GM18519 (cell line): ENCODE results near the gene TRPM8.

Source experiments
- ATAC-seq: cut with Tn5 transposase; IDR thresholded peaks from one replicate; pipeline ENCODE4 v1.9.1; 2021; ENCODE audit warnings: mild to moderate bottlenecking, moderate library complexity; ENCODE audit not compliant: unreplicated experiment, low FRiP score

Gene TRPM8

GRCh38 chr2:233972941-233973575 is 55.9 kb downstream of the TRPM8 start:
- no peak for ATAC-seq

- ATAC-seq = no peak
Observed at GRCh38 chr2:233973786-233974185, 56.6 kb downstream of the TRPM8 start.

GRCh38 chr2:233974530-233975071 is 57.4 kb downstream of the TRPM8 start:
- ATAC-seq = no peak

GRCh38 chr2:233976087-233976486 is 58.9 kb downstream of the TRPM8 start:
- ATAC-seq = no peak

- no peak for ATAC-seq
Observed at GRCh38 chr2:233976690-233977294, 59.6 kb downstream of the TRPM8 start.

- ATAC-seq = no peak
Observed at GRCh38 chr2:233977296-233977837, 60.2 kb downstream of the TRPM8 start.

- no peak for ATAC-seq
Observed at GRCh38 chr2:233979748-233980147, 62.6 kb downstream of the TRPM8 start.

- ATAC-seq = no peak
Observed at GRCh38 chr2:233980955-233981561, 63.9 kb downstream of the TRPM8 start.

- ATAC-seq = no peak
Observed at GRCh38 chr2:233981574-233982420, 64.6 kb downstream of the TRPM8 start.

- no peak for ATAC-seq
Observed at GRCh38 chr2:233982421-233983121, 65.4 kb downstream of the TRPM8 start.

GRCh38 chr2:233983445-233983844 is 66.3 kb downstream of the TRPM8 start:
- no peak for ATAC-seq

- no peak for ATAC-seq
Observed at GRCh38 chr2:233988581-233988980, 71.4 kb downstream of the TRPM8 start.

- ATAC-seq = no peak
Observed at GRCh38 chr2:233989221-233989858, 72.2 kb downstream of the TRPM8 start.

GRCh38 chr2:233990261-233990798 is 73.2 kb downstream of the TRPM8 start:
- ATAC-seq = no peak

- no peak for ATAC-seq
Observed at GRCh38 chr2:233991196-233991595, 74.0 kb downstream of the TRPM8 start.

GRCh38 chr2:233992513-233993217 is 75.5 kb downstream of the TRPM8 start:
- no peak for ATAC-seq

GRCh38 chr2:233993461-233993860 is 76.3 kb downstream of the TRPM8 start:
- ATAC-seq = no peak

GRCh38 chr2:233994151-233994550 is 77.0 kb downstream of the TRPM8 start:
- ATAC-seq = no peak

- no peak for ATAC-seq
Observed at GRCh38 chr2:233996000-233996399, 78.8 kb downstream of the TRPM8 start.
